ENCODE measurements around the gene SLC50A1. TPM values are rescaled to one million over a fixed set of nuclear protein-coding genes. Genes with fewer than 3 reads are reported as not detected.

SLC50A1 gene
- total RNA-seq, 3 donors from 2014 or later (not counting 1 experiment from before 2014, with no cell fraction given), result 31.7 to 33.5 (median 32.7) TPM

GRCh38 chr1:155181371-155182051, 45.9 kb downstream of the SLC50A1 start:
- Histone ChIP-seq H3K4me1 (ENCODE audit: control insufficient read depth, insufficient read depth, low read length) (peaks cover 24% of the 10 kb centered on the region), H3K36me3 (ENCODE audit: control insufficient read depth, insufficient read depth, low read length) (peaks cover 2% of the 10 kb centered on the region), H3K27me3 (ENCODE audit: control insufficient read depth, insufficient read depth, low read length) (no peaks in the 10 kb centered on the region), H3K4me3 (ENCODE audit: low read length) (no peak overlapping the region), H3K27ac (ENCODE audit: low read length) (no peak overlapping the region), H3K9me3 (ENCODE audit: control insufficient read depth, insufficient read depth, low read length) (no peaks in the 10 kb centered on the region)
- 97% methylated on average over 18 of the region's 18 CpGs for WGBS (ENCODE audit: insufficient coverage)
- Mint-ChIP-seq H3K27ac (no peak overlapping the region), H3K4me3 (no peak overlapping the region), H3K9me3 (no peaks in the 10 kb centered on the region), H3K36me3 (no peaks in the 10 kb centered on the region), H3K27me3 (ENCODE audit: low read depth in 2 of 2) (no peaks in the 10 kb centered on the region), H3K4me1 (peaks cover 6 to 7% of the 10 kb centered on the region in 2 donors)
- DNase-seq (no peak), ATAC-seq (no peak)
- TF ChIP-seq CTCF (IDR thresholded peaks at IDR 0.05), result no peak
- intact Hi-C loops (cut with micrococcal nuclease), result no loop called here

- Histone ChIP-seq H3K4me1 (ENCODE audit: control insufficient read depth, insufficient read depth, low read length) (peaks cover 18% of the 10 kb centered on the region), H3K27ac (ENCODE audit: low read length) (no peak overlapping the region), H3K4me3 (ENCODE audit: low read length) (no peak overlapping the region), H3K36me3 (ENCODE audit: control insufficient read depth, insufficient read depth, low read length) (peaks cover 2% of the 10 kb centered on the region), H3K9me3 (ENCODE audit: control insufficient read depth, insufficient read depth, low read length) (no peaks in the 10 kb centered on the region), H3K27me3 (ENCODE audit: control insufficient read depth, insufficient read depth, low read length) (no peaks in the 10 kb centered on the region)
- Mint-ChIP-seq H3K4me3 (no peak overlapping the region), H3K4me1 (peaks cover under 1 to 1% of the 10 kb centered on the region in 2 donors), H3K27ac (no peak overlapping the region), H3K27me3 (ENCODE audit: low read depth in 2 of 2) (no peaks in the 10 kb centered on the region), H3K9me3 (no peaks in the 10 kb centered on the region), H3K36me3 (no peaks in the 10 kb centered on the region)
- TF ChIP-seq CTCF (IDR thresholded peaks at IDR 0.05), result no peak
- intact Hi-C loops (cut with micrococcal nuclease), result no loop called here
- WGBS (ENCODE audit: insufficient coverage), result 98% methylated on average over 7 of the region's 7 CpGs
- DNase-seq (no peak), ATAC-seq (no peak)
Measured at GRCh38 chr1:155182052-155182550, 46.4 kb downstream of the SLC50A1 start.

- peaks cover 6% of the 10 kb centered on the region in 2 donors for H3K4me1 Mint-ChIP-seq
- intact Hi-C loops (cut with micrococcal nuclease), result no loop called here
- no peaks in the 10 kb centered on the region for H3K27me3 Mint-ChIP-seq (ENCODE audit: low read depth in 2 of 2)
- TF ChIP-seq CTCF (IDR thresholded peaks at IDR 0.05), result no peak
- H3K4me3 Mint-ChIP-seq, result no peak overlapping the region
- DNase-seq, result no peak
- no peaks in the 10 kb centered on the region for H3K36me3 Mint-ChIP-seq
- no peaks in the 10 kb centered on the region for H3K9me3 Mint-ChIP-seq
- no peaks in the 10 kb centered on the region for H3K9me3 ChIP-seq (ENCODE audit: control insufficient read depth, insufficient read depth, low read length)
- H3K4me1 ChIP-seq (ENCODE audit: control insufficient read depth, insufficient read depth, low read length), result peaks cover 18% of the 10 kb centered on the region
- ATAC-seq, result no peak
- no peak overlapping the region for H3K27ac ChIP-seq (ENCODE audit: low read length)
- no peaks in the 10 kb centered on the region for H3K27me3 ChIP-seq (ENCODE audit: control insufficient read depth, insufficient read depth, low read length)
- H3K27ac Mint-ChIP-seq, result no peak overlapping the region
- peaks cover 2% of the 10 kb centered on the region for H3K36me3 ChIP-seq (ENCODE audit: control insufficient read depth, insufficient read depth, low read length)
- WGBS (ENCODE audit: insufficient coverage), result 93% methylated on average over 20 of the region's 20 CpGs
- no peak overlapping the region for H3K4me3 ChIP-seq (ENCODE audit: low read length)
Measured at GRCh38 chr1:155183775-155184221, 48.1 kb downstream of the SLC50A1 start.
